H9 (cell line): ENCODE data around the gene CFAP99. TPM values are rescaled to one million over a fixed set of nuclear protein-coding genes. Genes with fewer than 3 reads are reported as not detected.

Experiments
- DNase-seq: peaks from one replicate; pipeline ENCODE4 v3.0.0-alpha.2; 2017
- H2AFZ ChIP-seq: one replicate; pipeline ENCODE4 v1.6.1; 2013; ENCODE audit warnings: mild to moderate bottlenecking, low read length, control low read depth, moderate library complexity
- H2AK5ac ChIP-seq: 2 replicates; pipeline ENCODE4 v1.6.1; 2013; ENCODE audit warnings: low read length, control low read depth, mixed read lengths; ENCODE audit not compliant: insufficient read length
- H2BK120ac ChIP-seq: one replicate; pipeline ENCODE4 v1.6.1; 2013; ENCODE audit warnings: low read depth, mild to moderate bottlenecking, low read length, control low read depth, inconsistent platforms; ENCODE audit not compliant: poor library complexity, severe bottlenecking
- H2BK12ac ChIP-seq: 2 replicates; pipeline ENCODE4 v1.6.1; 2013; ENCODE audit warnings: low read length, control low read depth, mixed read lengths, low read depth; ENCODE audit not compliant: insufficient read length
- H2BK15ac ChIP-seq: 2 replicates; pipeline ENCODE4 v1.6.1; 2013; ENCODE audit warnings: low read depth, low read length, control low read depth
- H2BK20ac ChIP-seq: one replicate; pipeline ENCODE4 v1.6.1; 2013; ENCODE audit warnings: low read depth, mild to moderate bottlenecking, low read length, control low read depth, inconsistent platforms; ENCODE audit not compliant: poor library complexity, severe bottlenecking
- H2BK5ac ChIP-seq: 2 replicates; pipeline ENCODE4 v1.6.1; 2013; ENCODE audit warnings: low read length, control low read depth, mixed read lengths; ENCODE audit not compliant: insufficient read length
- H3K14ac ChIP-seq: 2 replicates; pipeline ENCODE4 v1.6.1; 2013; ENCODE audit warnings: low read length, control low read depth; ENCODE audit not compliant: insufficient read depth
- H3K18ac ChIP-seq: 2 replicates; pipeline ENCODE4 v1.6.1; 2013; ENCODE audit warnings: low read depth, mild to moderate bottlenecking, mixed read lengths, low read length, control low read depth; ENCODE audit not compliant: insufficient read length
- H3K23ac ChIP-seq: 2 replicates; pipeline ENCODE4 v1.6.1; 2013; ENCODE audit warnings: low read length, control low read depth, mixed read lengths, low read depth; ENCODE audit not compliant: insufficient read length
- H3K23me2 ChIP-seq: 2 replicates; pipeline ENCODE4 v1.6.1; 2013; ENCODE audit warnings: low read depth, mild to moderate bottlenecking, mixed read lengths, low read length, control low read depth; ENCODE audit not compliant: insufficient read length, poor library complexity, severe bottlenecking
- H3K27ac ChIP-seq: 2 replicates; pipeline ENCODE4 v1.5.1; 2013; ENCODE audit warnings: low read length, control low read depth, mixed read lengths, low read depth; ENCODE audit not compliant: insufficient read length
- H3K27me3 ChIP-seq: 2 replicates; pipeline ENCODE4 v1.6.1; 2013; ENCODE audit warnings: low read length, control low read depth, inconsistent platforms; ENCODE audit not compliant: insufficient read depth
- H3K4ac ChIP-seq: 2 replicates; pipeline ENCODE4 v1.6.1; 2013; ENCODE audit warnings: low read depth, mild to moderate bottlenecking, control low read depth, inconsistent platforms, low read length, moderate library complexity
- H3K4me1 ChIP-seq: 2 replicates; pipeline ENCODE4 v1.6.1; 2013; ENCODE audit warnings: low read length, control low read depth, inconsistent platforms; ENCODE audit not compliant: insufficient read depth
- H3K4me2 ChIP-seq: 2 replicates; pipeline ENCODE4 v1.6.1; 2013; ENCODE audit warnings: low read length, control low read depth, mixed read lengths; ENCODE audit not compliant: insufficient read length, insufficient read depth
- H3K56ac ChIP-seq: 2 replicates; pipeline ENCODE4 v1.6.1; 2013; ENCODE audit warnings: low read depth, mild to moderate bottlenecking, mixed read lengths, low read length, control low read depth; ENCODE audit not compliant: insufficient read length
- H3K79me1 ChIP-seq: 2 replicates; pipeline ENCODE4 v1.6.1; 2013; ENCODE audit warnings: low read depth, mild to moderate bottlenecking, moderate library complexity, low read length, control low read depth, inconsistent platforms; ENCODE audit not compliant: insufficient read depth, poor library complexity, severe bottlenecking
- H3K79me2 ChIP-seq: 2 replicates; pipeline ENCODE4 v1.6.1; 2013; ENCODE audit warnings: low read length, control low read depth, inconsistent platforms; ENCODE audit not compliant: insufficient read depth
- H3K9ac ChIP-seq: 2 replicates; pipeline ENCODE4 v1.6.1; 2013; ENCODE audit warnings: low read length, control low read depth, mixed read lengths; ENCODE audit not compliant: insufficient read length; ENCODE audit errors: extremely low read depth
- H3K9me3 ChIP-seq: one replicate; pipeline ENCODE4 v1.6.1; 2013; ENCODE audit warnings: low read depth, low read length, inconsistent platforms; ENCODE audit not compliant: control insufficient read depth
- H3T11ph ChIP-seq: one replicate; pipeline ENCODE4 v1.6.1; 2013; ENCODE audit warnings: mild to moderate bottlenecking, low read length, control low read depth, inconsistent platforms
- H4K20me1 ChIP-seq: one replicate; pipeline ENCODE4 v1.6.1; 2013; ENCODE audit not compliant: control insufficient read depth, insufficient read length, insufficient read depth
- H4K5ac ChIP-seq: 2 replicates; pipeline ENCODE4 v1.6.1; 2013; ENCODE audit warnings: low read depth, mild to moderate bottlenecking, mixed read lengths, low read length, control low read depth; ENCODE audit not compliant: insufficient read length
- H4K8ac ChIP-seq: replicated peaks from 2 replicates; pipeline ENCODE4 v1.6.1; 2013; ENCODE audit warnings: low read length, control low read depth, mixed read lengths, low read depth; ENCODE audit not compliant: insufficient read length
- H4K91ac ChIP-seq: 2 replicates; pipeline ENCODE4 v1.6.1; 2013; ENCODE audit warnings: low read depth, mild to moderate bottlenecking, moderate library complexity, mixed read lengths, low read length, control low read depth; ENCODE audit not compliant: insufficient read length
- H3K27ac Mint-ChIP-seq, 3 experiments: 2 replicates in 2 of 3; 3 replicates in 1 of 3; pipeline ENCODE4 v1.8.0; 2020 to 2021; ENCODE audit warnings: mixed read lengths in 3 of 3, mild to moderate bottlenecking in 1 of 3, moderate library complexity in 1 of 3
- H3K27me3 Mint-ChIP-seq: 2 replicates; pipeline ENCODE4 v1.8.0; 2021; ENCODE audit warnings: low read depth, mild to moderate bottlenecking, moderate library complexity, mixed read lengths
- H3K36me3 Mint-ChIP-seq, 3 experiments: 2 replicates in 2 of 3; 3 replicates in 1 of 3; pipeline ENCODE4 v1.8.0; 2020 to 2021; ENCODE audit warnings: low read depth in 3 of 3, mixed read lengths in 3 of 3; ENCODE audit not compliant: insufficient read depth in 1 of 3
- H3K4me1 Mint-ChIP-seq, 2 experiments: 2 replicates each; pipeline ENCODE4 v1.8.0; 2020; ENCODE audit warnings: mixed read lengths in 2 of 2
- H3K4me3 Mint-ChIP-seq, 2 experiments: 2 replicates in 1 of 2; 3 replicates in 1 of 2; pipeline ENCODE4 v1.8.0; 2020 to 2021; ENCODE audit warnings: mild to moderate bottlenecking in 2 of 2, mixed read lengths in 2 of 2, moderate library complexity in 1 of 2
- H3K9me3 Mint-ChIP-seq, 2 experiments: 2 replicates in 1 of 2; 3 replicates in 1 of 2; pipeline ENCODE4 v1.8.0; 2020; ENCODE audit warnings: mild to moderate bottlenecking in 2 of 2, mixed read lengths in 2 of 2, moderate library complexity in 1 of 2
- CTCF ChIP-seq: fragments of 200-600 bp; sonication (generic); conservative IDR thresholded peaks from 3 replicates; pipeline ENCODE4 v1.8.0; 2021; ENCODE audit warnings: antibody characterized with exemption, mild to moderate bottlenecking
- WGBS: extraction: QIAGEN DNeasy Blood & Tissue Kit; methylation state at CpG from one replicate; pipeline ENCODE4 v1.1.7; 2013; ENCODE audit warnings: missing lambda C conversion rate, low lambda C conversion rate, mixed read lengths; ENCODE audit not compliant: insufficient read length; ENCODE audit errors: extremely low coverage; 5-methylcytosine and 5-hydroxymethylcytosine counted together
- total RNA-seq: library from RNA; stranded (reverse); gene quantifications from 2 replicates; pipeline ENCODE4 v1.2.1, GENCODE V29; 2021

Gene CFAP99
- total RNA-seq, 1 experiment from 2014 or later: 0.35 TPM

GRCh38 chr4:2470791-2471190 lies 52.0 kb downstream of the CFAP99 start:
- Mint-ChIP-seq H3K4me1 (peaks cover 30 to 32% of the 10 kb centered on the region in 2 experiments), H3K4me3 (peak overlapping the region; percentile 95 to 98), H3K36me3 (peaks cover 44 to 61% (median 57%) of the 10 kb centered on the region in 3 experiments), H3K27ac (no peak overlapping the region), H3K9me3 (no peaks in the 10 kb centered on the region), H3K27me3 (no peaks in the 10 kb centered on the region)
- Histone ChIP-seq H3K79me2 (peaks cover 61% of the 10 kb centered on the region), H3K23ac (no peak overlapping the region), H3K56ac (no peak overlapping the region), H3K79me1 (peaks cover 3% of the 10 kb centered on the region), H2BK120ac (no peak overlapping the region), H2AFZ (no peak overlapping the region), H4K20me1 (no peaks in the 10 kb centered on the region), H3K9ac (peak overlapping the region; percentile 40), H4K5ac (no peak overlapping the region), H3K14ac (no peak overlapping the region), H2BK5ac (no peak overlapping the region), H2AK5ac (no peak overlapping the region), H2BK12ac (no peak overlapping the region), H3K18ac (no peak overlapping the region), H3K23me2 (peaks cover 15% of the 10 kb centered on the region), H3K27ac (no peak overlapping the region), H3K27me3 (no peaks in the 10 kb centered on the region), H3K4me1 (peaks cover 4% of the 10 kb centered on the region), H3T11ph (no peak overlapping the region), H4K8ac (no peak overlapping the region), H3K4ac (no peak overlapping the region), H4K91ac (no peak overlapping the region), H2BK20ac (no peak overlapping the region), H3K4me2 (peak overlapping the region; percentile 99), H2BK15ac (no peak overlapping the region), H3K9me3 (no peaks in the 10 kb centered on the region)
- TF ChIP-seq CTCF: no peak
- no peak for DNase-seq
- no CpG with 5 or more reads among the region's 7 CpGs for WGBS
